Mammary epithelial cell (primary cell): ENCODE results near the gene SORCS2.

Experiments
- CTCF ChIP-seq, 2 donors: IDR thresholded peaks in 1 of 2; conservative IDR thresholded peaks in 1 of 2; 2 replicates each; pipeline ENCODE4 v1.5.1; 2011 to 2012; ENCODE audit warnings: inconsistent platforms in 2 of 2, low read length in 2 of 2, mild to moderate bottlenecking in 2 of 2, control low read depth in 1 of 2, low read depth in 1 of 2; ENCODE audit not compliant: insufficient read depth in 1 of 2; ENCODE audit errors: extremely low read depth in 1 of 2
- EZH2 ChIP-seq: IDR thresholded peaks from 2 replicates; pipeline ENCODE4 v1.6.1; 2012; ENCODE audit warnings: low read length, inconsistent platforms, borderline replicate concordance

DNA sequence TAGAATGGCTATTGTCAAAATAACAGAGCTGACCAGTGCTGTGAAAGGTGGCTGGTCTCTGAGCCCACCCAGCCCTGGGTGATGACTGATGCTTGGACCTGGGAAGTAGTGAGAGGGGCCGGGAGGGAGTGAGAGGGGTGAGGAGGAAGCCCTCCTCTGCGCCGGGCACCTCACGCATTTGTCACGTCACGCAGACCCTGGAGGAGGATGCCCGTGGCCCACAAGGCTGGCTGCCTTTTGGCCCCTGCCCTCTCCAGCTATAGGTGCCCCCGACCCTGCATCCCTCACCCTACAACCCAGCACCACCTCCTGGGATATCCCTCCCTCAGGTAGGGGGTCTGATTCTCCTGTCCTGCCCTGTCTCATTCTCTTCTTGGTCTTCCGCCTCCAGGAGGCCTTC is 539.9 kb downstream of the SORCS2 start:
- TF ChIP-seq EZH2 (no peak), CTCF (conservative IDR thresholded peaks at IDR 0.05 in 1 of 2, IDR thresholded peaks at IDR 0.05 in 1 of 2; ENCODE audit: extremely low read depth in 1 of 2, insufficient read depth in 1 of 2, low read depth in 1 of 2, low read length in 2 of 2) (no peak)
